GM23338 (cell line): ENCODE results near the gene LRMDA. TPM values are rescaled to one million over a fixed set of nuclear protein-coding genes. Genes with fewer than 3 reads are reported as not detected.

Experiments
- ATAC-seq: fragments of 200-7000 bp; cut with Tn5 transposase; 3 replicates; pipeline ENCODE4 v1.9.1; 2020
- DNase-seq: peaks from one replicate; pipeline ENCODE4 v3.0.0-alpha.2; 2015; ENCODE audit warnings: low spot score
- H2AFZ ChIP-seq: fragments of 200-600 bp; sonication (generic); 2 replicates; pipeline ENCODE4 v1.8.0; 2016; ENCODE audit warnings: antibody characterized with exemption, mild to moderate bottlenecking, moderate library complexity
- H3F3A ChIP-seq: fragments of 200-600 bp; sonication (generic); replicated peaks from 2 replicates; pipeline ENCODE4 v1.8.0; 2017; ENCODE audit warnings: antibody characterized with exemption, mixed run types, low read depth
- H3K27ac ChIP-seq: fragments of 200-600 bp; sonication (generic); 2 replicates; pipeline ENCODE4 v1.6.1; 2016; ENCODE audit warnings: low read depth
- H3K27me3 ChIP-seq: fragments of 200-600 bp; sonication (generic); 2 replicates; pipeline ENCODE4 v1.8.0; 2016; ENCODE audit warnings: mild to moderate bottlenecking, mixed run types, moderate library complexity; ENCODE audit not compliant: insufficient read depth
- H3K36me3 ChIP-seq: fragments of 200-600 bp; sonication (generic); 2 replicates; pipeline ENCODE4 v1.8.0; 2016; ENCODE audit warnings: mild to moderate bottlenecking; ENCODE audit not compliant: insufficient read depth
- H3K4me1 ChIP-seq: fragments of 200-600 bp; sonication (generic); 2 replicates; pipeline ENCODE4 v1.8.0; 2016; ENCODE audit warnings: mild to moderate bottlenecking, moderate library complexity; ENCODE audit not compliant: insufficient read depth
- H3K4me2 ChIP-seq: fragments of 200-600 bp; sonication (generic); 2 replicates; pipeline ENCODE4 v1.7.1; 2017; ENCODE audit warnings: mixed run types
- H3K4me3 ChIP-seq: fragments of 200-600 bp; sonication (generic); 2 replicates; pipeline ENCODE4 v1.6.1; 2016; ENCODE audit warnings: mixed run types
- H3K79me2 ChIP-seq: fragments of 200-600 bp; sonication (generic); replicated peaks from 2 replicates; pipeline ENCODE4 v1.8.0; 2017; ENCODE audit warnings: mild to moderate bottlenecking; ENCODE audit not compliant: insufficient read depth
- H3K9me2 ChIP-seq: fragments of 200-600 bp; sonication (generic); 2 replicates; pipeline ENCODE4 v1.8.0; 2017; ENCODE audit not compliant: insufficient read depth
- H4K20me1 ChIP-seq: fragments of 200-600 bp; sonication (generic); replicated peaks from 2 replicates; pipeline ENCODE4 v1.8.0; 2017; ENCODE audit warnings: mild to moderate bottlenecking; ENCODE audit not compliant: insufficient read depth
- H3K27ac Mint-ChIP-seq: 2 replicates; pipeline ENCODE4 v1.8.0; 2020; ENCODE audit warnings: inconsistent platforms, mild to moderate bottlenecking, moderate library complexity, mixed read lengths
- H3K27me3 Mint-ChIP-seq: 3 replicates; pipeline ENCODE4 v1.8.0; 2022; ENCODE audit warnings: low read depth, mild to moderate bottlenecking, moderate library complexity, mixed read lengths, inconsistent platforms; ENCODE audit not compliant: insufficient read depth, poor library complexity
- H3K36me3 Mint-ChIP-seq: 3 replicates; pipeline ENCODE4 v1.8.0; 2021; ENCODE audit warnings: low read depth, mild to moderate bottlenecking, inconsistent platforms, moderate library complexity, mixed read lengths
- H3K4me1 Mint-ChIP-seq: 3 replicates; pipeline ENCODE4 v1.8.0; 2020; ENCODE audit warnings: mild to moderate bottlenecking, inconsistent platforms, mixed read lengths
- H3K4me3 Mint-ChIP-seq: 3 replicates; pipeline ENCODE4 v1.8.0; 2021; ENCODE audit warnings: moderate library complexity, mild to moderate bottlenecking, inconsistent platforms, mixed read lengths
- H3K9me3 Mint-ChIP-seq: 3 replicates; pipeline ENCODE4 v1.8.0; 2020; ENCODE audit warnings: moderate library complexity, mild to moderate bottlenecking, inconsistent platforms, mixed read lengths
- CREB1 ChIP-seq: fragments of 250-450 bp; sonication (Bioruptor Pico); IDR thresholded peaks from 2 replicates; pipeline ENCODE4 v1.5.0; 2020; ENCODE audit warnings: low read depth, mild to moderate bottlenecking, moderate library complexity
- CTCF ChIP-seq, 2 experiments: fragments of 200-600 bp in 1 of 2; sonication (generic) in 1 of 2; conservative IDR thresholded peaks; 2 replicates each; pipeline versions ENCODE4 v1.5.1 to v1.6.1; 2016 to 2017; ENCODE audit warnings: antibody characterized with exemption in 2 of 2, low read depth in 2 of 2, mild to moderate bottlenecking in 2 of 2, moderate library complexity in 1 of 2
- EZH2 ChIP-seq: fragments of 200-600 bp; sonication (generic); IDR thresholded peaks from one replicate; pipeline ENCODE4 v1.8.0; 2017; ENCODE audit warnings: antibody characterized with exemption, mild to moderate bottlenecking, low read depth; ENCODE audit not compliant: unreplicated experiment
- EZH2phosphoT487 ChIP-seq: fragments of 200-600 bp; sonication (generic); IDR thresholded peaks from one replicate; pipeline ENCODE4 v1.8.1; 2018; ENCODE audit warnings: antibody characterized with exemption; ENCODE audit not compliant: unreplicated experiment
- JUNB ChIP-seq: IDR thresholded peaks from one replicate; pipeline ENCODE4 v1.6.1; 2016; ENCODE audit warnings: antibody characterized with exemption; ENCODE audit not compliant: unreplicated experiment
- NANOG ChIP-seq: IDR thresholded peaks from 2 replicates; pipeline ENCODE4 v1.6.1; 2016; ENCODE audit warnings: antibody characterized with exemption, borderline replicate concordance
- STAT1 ChIP-seq: IDR thresholded peaks from one replicate; pipeline ENCODE4 v1.6.1; 2016; ENCODE audit warnings: antibody characterized with exemption; ENCODE audit not compliant: unreplicated experiment
- ZNF114 ChIP-seq: fragments of 250-450 bp; sonication (Bioruptor Pico); IDR thresholded peaks from 2 replicates; pipeline ENCODE4 v1.5.0; 2020; ENCODE audit warnings: mild to moderate bottlenecking, moderate library complexity
- ZNF331 ChIP-seq: fragments of 250-450 bp; sonication (Bioruptor Pico); IDR thresholded peaks from 2 replicates; pipeline ENCODE4 v1.5.0; 2020; ENCODE audit warnings: low read depth, mild to moderate bottlenecking, moderate library complexity
- polyA plus RNA-seq: library from polyadenylated mRNA; unstranded; fragments of >200 nt; fragmentation: Nextera tagmentation; extraction: Ambion mirVana; gene quantifications from 2 replicates; pipeline ENCODE4 v1.2.1, GENCODE V29; 2016
- total RNA-seq: library from RNA; depleted of rRNA; stranded (reverse); fragments of >200 nt; shearing (Covaris generic); gene quantifications from 2 replicates; pipeline ENCODE4 v1.2.3, GENCODE V29; 2014
- TF ChIP-seq, protein P1 (sequence below): fragments of 250-450 bp; sonication (Bioruptor Pico); IDR thresholded peaks from 2 replicates; pipeline ENCODE4 v1.5.0; 2020; ENCODE audit warnings: mild to moderate bottlenecking, moderate library complexity
- TF ChIP-seq, protein P2 (sequence below): IDR thresholded peaks from one replicate; pipeline ENCODE4 v1.6.1; 2018; ENCODE audit warnings: antibody characterized with exemption; ENCODE audit not compliant: unreplicated experiment
- TF ChIP-seq, protein P3 (sequence below): IDR thresholded peaks from 2 replicates; pipeline ENCODE4 v1.6.1; 2016; ENCODE audit warnings: antibody characterized with exemption

Gene LRMDA
- total and polyA plus RNA-seq, 2 experiments from 2014 or later: 0.90 to 1.8 TPM

GRCh38 chr10:76403912-76404311 lies 972.5 kb downstream of the LRMDA start (continued):
- no peak for TF ChIP-seq JUNB
- no peak for TF ChIP-seq NANOG

GRCh38 chr10:76404531-76404930 lies 973.1 kb downstream of the LRMDA start:
- Mint-ChIP-seq H3K9me3 (no peaks in the 10 kb centered on the region; the same call in 2 of the 3 replicates), H3K4me3 (no peak overlapping the region), H3K27me3 (peaks cover 2% of the 10 kb centered on the region), H3K27ac (no peak overlapping the region), H3K4me1 (peaks cover 5% of the 10 kb centered on the region; the same call in 1 of the 3 replicates), H3K36me3 (no peaks in the 10 kb centered on the region)
- H4K20me1 ChIP-seq: no peaks in the 10 kb centered on the region
- H3K4me3 ChIP-seq: no peak overlapping the region
- TF ChIP-seq ZNF331 (CRISPR knock-in tag) (no peak), NANOG (no peak), STAT1 (no peak), CREB1 (no peak), EZH2phosphoT487 (no peak), CTCF (conservative IDR thresholded peaks at IDR 0.05; ENCODE audit: low read depth in 2 of 2) (no peak), ZNF114 (CRISPR knock-in tag) (no peak), EZH2 (no peak), JUNB (no peak)
- TF ChIP-seq, protein P1, sequence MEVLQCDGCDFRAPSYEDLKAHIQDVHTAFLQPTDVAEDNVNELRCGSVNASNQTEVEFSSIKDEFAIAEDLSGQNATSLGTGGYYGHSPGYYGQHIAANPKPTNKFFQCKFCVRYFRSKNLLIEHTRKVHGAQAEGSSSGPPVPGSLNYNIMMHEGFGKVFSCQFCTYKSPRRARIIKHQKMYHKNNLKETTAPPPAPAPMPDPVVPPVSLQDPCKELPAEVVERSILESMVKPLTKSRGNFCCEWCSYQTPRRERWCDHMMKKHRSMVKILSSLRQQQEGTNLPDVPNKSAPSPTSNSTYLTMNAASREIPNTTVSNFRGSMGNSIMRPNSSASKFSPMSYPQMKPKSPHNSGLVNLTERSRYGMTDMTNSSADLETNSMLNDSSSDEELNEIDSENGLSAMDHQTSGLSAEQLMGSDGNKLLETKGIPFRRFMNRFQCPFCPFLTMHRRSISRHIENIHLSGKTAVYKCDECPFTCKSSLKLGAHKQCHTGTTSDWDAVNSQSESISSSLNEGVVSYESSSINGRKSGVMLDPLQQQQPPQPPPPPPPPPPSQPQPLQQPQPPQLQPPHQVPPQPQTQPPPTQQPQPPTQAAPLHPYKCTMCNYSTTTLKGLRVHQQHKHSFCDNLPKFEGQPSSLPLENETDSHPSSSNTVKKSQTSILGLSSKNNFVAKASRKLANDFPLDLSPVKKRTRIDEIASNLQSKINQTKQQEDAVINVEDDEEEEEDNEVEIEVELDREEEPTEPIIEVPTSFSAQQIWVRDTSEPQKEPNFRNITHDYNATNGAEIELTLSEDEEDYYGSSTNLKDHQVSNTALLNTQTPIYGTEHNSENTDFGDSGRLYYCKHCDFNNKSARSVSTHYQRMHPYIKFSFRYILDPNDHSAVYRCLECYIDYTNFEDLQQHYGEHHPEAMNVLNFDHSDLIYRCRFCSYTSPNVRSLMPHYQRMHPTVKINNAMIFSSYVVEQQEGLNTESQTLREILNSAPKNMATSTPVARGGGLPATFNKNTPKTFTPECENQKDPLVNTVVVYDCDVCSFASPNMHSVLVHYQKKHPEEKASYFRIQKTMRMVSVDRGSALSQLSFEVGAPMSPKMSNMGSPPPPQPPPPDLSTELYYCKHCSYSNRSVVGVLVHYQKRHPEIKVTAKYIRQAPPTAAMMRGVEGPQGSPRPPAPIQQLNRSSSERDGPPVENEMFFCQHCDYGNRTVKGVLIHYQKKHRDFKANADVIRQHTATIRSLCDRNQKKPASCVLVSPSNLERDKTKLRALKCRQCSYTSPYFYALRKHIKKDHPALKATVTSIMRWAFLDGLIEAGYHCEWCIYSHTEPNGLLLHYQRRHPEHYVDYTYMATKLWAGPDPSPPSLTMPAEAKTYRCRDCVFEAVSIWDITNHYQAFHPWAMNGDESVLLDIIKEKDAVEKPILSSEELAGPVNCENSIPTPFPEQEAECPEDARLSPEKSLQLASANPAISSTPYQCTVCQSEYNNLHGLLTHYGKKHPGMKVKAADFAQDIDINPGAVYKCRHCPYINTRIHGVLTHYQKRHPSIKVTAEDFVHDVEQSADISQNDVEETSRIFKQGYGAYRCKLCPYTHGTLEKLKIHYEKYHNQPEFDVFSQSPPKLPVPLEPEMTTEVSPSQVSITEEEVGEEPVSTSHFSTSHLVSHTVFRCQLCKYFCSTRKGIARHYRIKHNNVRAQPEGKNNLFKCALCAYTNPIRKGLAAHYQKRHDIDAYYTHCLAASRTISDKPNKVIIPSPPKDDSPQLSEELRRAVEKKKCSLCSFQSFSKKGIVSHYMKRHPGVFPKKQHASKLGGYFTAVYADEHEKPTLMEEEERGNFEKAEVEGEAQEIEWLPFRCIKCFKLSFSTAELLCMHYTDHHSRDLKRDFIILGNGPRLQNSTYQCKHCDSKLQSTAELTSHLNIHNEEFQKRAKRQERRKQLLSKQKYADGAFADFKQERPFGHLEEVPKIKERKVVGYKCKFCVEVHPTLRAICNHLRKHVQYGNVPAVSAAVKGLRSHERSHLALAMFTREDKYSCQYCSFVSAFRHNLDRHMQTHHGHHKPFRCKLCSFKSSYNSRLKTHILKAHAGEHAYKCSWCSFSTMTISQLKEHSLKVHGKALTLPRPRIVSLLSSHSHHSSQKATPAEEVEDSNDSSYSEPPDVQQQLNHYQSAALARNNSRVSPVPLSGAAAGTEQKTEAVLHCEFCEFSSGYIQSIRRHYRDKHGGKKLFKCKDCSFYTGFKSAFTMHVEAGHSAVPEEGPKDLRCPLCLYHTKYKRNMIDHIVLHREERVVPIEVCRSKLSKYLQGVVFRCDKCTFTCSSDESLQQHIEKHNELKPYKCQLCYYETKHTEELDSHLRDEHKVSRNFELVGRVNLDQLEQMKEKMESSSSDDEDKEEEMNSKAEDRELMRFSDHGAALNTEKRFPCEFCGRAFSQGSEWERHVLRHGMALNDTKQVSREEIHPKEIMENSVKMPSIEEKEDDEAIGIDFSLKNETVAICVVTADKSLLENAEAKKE (CRISPR knock-in tag): no peak
- TF ChIP-seq, protein P2, sequence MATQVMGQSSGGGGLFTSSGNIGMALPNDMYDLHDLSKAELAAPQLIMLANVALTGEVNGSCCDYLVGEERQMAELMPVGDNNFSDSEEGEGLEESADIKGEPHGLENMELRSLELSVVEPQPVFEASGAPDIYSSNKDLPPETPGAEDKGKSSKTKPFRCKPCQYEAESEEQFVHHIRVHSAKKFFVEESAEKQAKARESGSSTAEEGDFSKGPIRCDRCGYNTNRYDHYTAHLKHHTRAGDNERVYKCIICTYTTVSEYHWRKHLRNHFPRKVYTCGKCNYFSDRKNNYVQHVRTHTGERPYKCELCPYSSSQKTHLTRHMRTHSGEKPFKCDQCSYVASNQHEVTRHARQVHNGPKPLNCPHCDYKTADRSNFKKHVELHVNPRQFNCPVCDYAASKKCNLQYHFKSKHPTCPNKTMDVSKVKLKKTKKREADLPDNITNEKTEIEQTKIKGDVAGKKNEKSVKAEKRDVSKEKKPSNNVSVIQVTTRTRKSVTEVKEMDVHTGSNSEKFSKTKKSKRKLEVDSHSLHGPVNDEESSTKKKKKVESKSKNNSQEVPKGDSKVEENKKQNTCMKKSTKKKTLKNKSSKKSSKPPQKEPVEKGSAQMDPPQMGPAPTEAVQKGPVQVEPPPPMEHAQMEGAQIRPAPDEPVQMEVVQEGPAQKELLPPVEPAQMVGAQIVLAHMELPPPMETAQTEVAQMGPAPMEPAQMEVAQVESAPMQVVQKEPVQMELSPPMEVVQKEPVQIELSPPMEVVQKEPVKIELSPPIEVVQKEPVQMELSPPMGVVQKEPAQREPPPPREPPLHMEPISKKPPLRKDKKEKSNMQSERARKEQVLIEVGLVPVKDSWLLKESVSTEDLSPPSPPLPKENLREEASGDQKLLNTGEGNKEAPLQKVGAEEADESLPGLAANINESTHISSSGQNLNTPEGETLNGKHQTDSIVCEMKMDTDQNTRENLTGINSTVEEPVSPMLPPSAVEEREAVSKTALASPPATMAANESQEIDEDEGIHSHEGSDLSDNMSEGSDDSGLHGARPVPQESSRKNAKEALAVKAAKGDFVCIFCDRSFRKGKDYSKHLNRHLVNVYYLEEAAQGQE: no peak
- TF ChIP-seq, protein P3, sequence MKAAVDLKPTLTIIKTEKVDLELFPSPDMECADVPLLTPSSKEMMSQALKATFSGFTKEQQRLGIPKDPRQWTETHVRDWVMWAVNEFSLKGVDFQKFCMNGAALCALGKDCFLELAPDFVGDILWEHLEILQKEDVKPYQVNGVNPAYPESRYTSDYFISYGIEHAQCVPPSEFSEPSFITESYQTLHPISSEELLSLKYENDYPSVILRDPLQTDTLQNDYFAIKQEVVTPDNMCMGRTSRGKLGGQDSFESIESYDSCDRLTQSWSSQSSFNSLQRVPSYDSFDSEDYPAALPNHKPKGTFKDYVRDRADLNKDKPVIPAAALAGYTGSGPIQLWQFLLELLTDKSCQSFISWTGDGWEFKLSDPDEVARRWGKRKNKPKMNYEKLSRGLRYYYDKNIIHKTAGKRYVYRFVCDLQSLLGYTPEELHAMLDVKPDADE: no peak
- no peak overlapping the region for H2AFZ ChIP-seq
- no peaks in the 10 kb centered on the region for H3K36me3 ChIP-seq
- no peak overlapping the region for H3K27ac ChIP-seq
- H3K9me2 ChIP-seq: peaks cover 9% of the 10 kb centered on the region
- no peaks in the 10 kb centered on the region for H3K4me1 ChIP-seq
- no peaks in the 10 kb centered on the region for H3K79me2 ChIP-seq
- no peak overlapping the region for H3K4me2 ChIP-seq
- no peaks in the 10 kb centered on the region for H3F3A ChIP-seq
- DNase-seq: no peak
- no peaks in the 10 kb centered on the region for H3K27me3 ChIP-seq
- ATAC-seq: no peak
